Measurements from ENCODE around the gene EFCAB6. TPM values are rescaled to one million over a fixed set of nuclear protein-coding genes. Genes with fewer than 3 reads are reported as not detected.

The EFCAB6 gene
- total and polyA plus RNA-seq, 12 donors, result 1.6 to 4.8 (median 2.9) TPM

- no peaks in the 10 kb centered on the region for H3K36me3 ChIP-seq (replicated peaks in 1 of 2)
- no peak overlapping the region for H3K27ac ChIP-seq
- DNase-seq, result peak in 1 of 7 donors; percentile 18
- H3K27me3 ChIP-seq, result no peaks in the 10 kb centered on the region
- intact Hi-C loops (cut with DNase I), result no loop called here
- H3K4me3 ChIP-seq, result no peak overlapping the region
- 78 to 92% (median 82%) methylated on average over 10 to 11 of the region's 11 CpGs for WGBS, 4 donors
- H3K9me3 ChIP-seq (replicated peaks in 1 of 3), result peaks cover 0 to 3% (median 0%) of the 10 kb centered on the region in 3 donors
- H3K4me1 ChIP-seq (replicated peaks in 1 of 2), result no peaks in the 10 kb centered on the region
- TF ChIP-seq, protein P1, sequence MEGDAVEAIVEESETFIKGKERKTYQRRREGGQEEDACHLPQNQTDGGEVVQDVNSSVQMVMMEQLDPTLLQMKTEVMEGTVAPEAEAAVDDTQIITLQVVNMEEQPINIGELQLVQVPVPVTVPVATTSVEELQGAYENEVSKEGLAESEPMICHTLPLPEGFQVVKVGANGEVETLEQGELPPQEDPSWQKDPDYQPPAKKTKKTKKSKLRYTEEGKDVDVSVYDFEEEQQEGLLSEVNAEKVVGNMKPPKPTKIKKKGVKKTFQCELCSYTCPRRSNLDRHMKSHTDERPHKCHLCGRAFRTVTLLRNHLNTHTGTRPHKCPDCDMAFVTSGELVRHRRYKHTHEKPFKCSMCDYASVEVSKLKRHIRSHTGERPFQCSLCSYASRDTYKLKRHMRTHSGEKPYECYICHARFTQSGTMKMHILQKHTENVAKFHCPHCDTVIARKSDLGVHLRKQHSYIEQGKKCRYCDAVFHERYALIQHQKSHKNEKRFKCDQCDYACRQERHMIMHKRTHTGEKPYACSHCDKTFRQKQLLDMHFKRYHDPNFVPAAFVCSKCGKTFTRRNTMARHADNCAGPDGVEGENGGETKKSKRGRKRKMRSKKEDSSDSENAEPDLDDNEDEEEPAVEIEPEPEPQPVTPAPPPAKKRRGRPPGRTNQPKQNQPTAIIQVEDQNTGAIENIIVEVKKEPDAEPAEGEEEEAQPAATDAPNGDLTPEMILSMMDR (IDR thresholded peaks at IDR 0.05), result no peak
- no peak for TF ChIP-seq POLR2A (IDR thresholded peaks at IDR 0.05)
Observed at GRCh38 chr22:43555561-43556515, 256.3 kb downstream of the EFCAB6 start.

DNA sequence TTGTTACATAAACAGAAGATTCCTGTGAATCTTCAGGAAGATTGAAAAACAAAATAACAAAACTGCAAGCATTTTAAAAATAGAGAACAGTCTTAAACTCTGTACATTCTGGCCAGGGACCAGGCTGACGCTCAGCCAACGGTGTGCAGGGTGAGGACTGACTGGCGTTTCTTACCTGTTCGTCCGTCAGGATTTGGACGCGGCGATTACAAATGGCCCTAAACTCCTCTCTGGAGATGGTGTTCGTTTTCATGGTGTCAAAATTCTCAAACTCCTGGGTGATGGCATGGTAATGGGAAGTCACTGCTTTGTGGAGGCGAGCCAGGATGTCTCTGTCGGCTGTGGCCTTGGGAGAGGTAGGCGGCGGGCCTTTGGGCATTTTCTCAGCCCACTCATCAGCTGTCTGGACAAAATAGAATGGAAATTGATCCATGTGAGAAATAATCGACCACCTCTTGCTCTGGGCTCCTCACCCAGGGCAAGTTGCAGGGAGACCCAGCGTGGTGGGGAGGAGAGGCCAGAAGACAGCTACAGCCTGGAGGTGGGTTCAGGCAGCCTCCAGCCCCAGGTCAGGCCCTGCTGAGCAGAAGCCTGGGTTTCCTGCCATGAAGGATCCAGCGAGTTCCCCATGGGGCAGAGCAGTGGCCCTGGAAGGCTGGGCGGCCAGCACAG is 257.3 kb downstream of the EFCAB6 start:
- no peak overlapping the region for H3K4me3 ChIP-seq
- no peaks in the 10 kb centered on the region for H3K36me3 ChIP-seq (replicated peaks in 1 of 2)
- intact Hi-C loops (cut with DNase I), result no loop called here
- DNase-seq, result peak in 1 of 7 donors; percentile 30
- no peaks in the 10 kb centered on the region for H3K27me3 ChIP-seq
- 86 to 92% (median 88%) methylated on average over 16 to 17 of the region's 17 CpGs for WGBS, 4 donors
- H3K27ac ChIP-seq, result no peak overlapping the region
- TF ChIP-seq, protein P1 (IDR thresholded peaks at IDR 0.05), result no peak
- no peak for TF ChIP-seq POLR2A (IDR thresholded peaks at IDR 0.05)
- no peaks in the 10 kb centered on the region for H3K4me1 ChIP-seq (replicated peaks in 1 of 2)
- peaks cover 0 to 3% (median 0%) of the 10 kb centered on the region in 3 donors for H3K9me3 ChIP-seq (replicated peaks in 1 of 3)

GRCh38 chr22:43554259-43554636 is 257.9 kb downstream of the EFCAB6 start:
- 86 to 97% (median 96%) methylated on average over 6 of the region's 6 CpGs for WGBS, 4 donors
- intact Hi-C loops (cut with DNase I), result no loop called here
- peak in 1 of 7 donors; percentile 33 for DNase-seq
- Histone ChIP-seq H3K4me3 (no peak overlapping the region), H3K36me3 (replicated peaks in 1 of 2) (no peaks in the 10 kb centered on the region), H3K27me3 (no peaks in the 10 kb centered on the region), H3K9me3 (replicated peaks in 1 of 3) (peaks cover 0 to 3% (median 0%) of the 10 kb centered on the region in 3 donors), H3K27ac (no peak overlapping the region), H3K4me1 (replicated peaks in 1 of 2) (no peaks in the 10 kb centered on the region)
- TF ChIP-seq, protein P1 (IDR thresholded peaks at IDR 0.05), result no peak
- no peak for TF ChIP-seq POLR2A (IDR thresholded peaks at IDR 0.05)

Measured in adrenal gland (tissue), 12 donors.